Thyroid gland (tissue), 4 donors: ENCODE data around the gene IQGAP2.

Source experiments
- POLR2A ChIP-seq, 2 donors: fragments of 450-650 bp; IDR thresholded peaks; one replicate each; pipeline ENCODE4 v1.6.1; 2017; ENCODE audit warnings: antibody characterized with exemption in 2 of 2, mild to moderate bottlenecking in 2 of 2, moderate library complexity in 1 of 2
- TF ChIP-seq, protein P1 (sequence below), 6 experiments: fragments of 200-600 bp in 3 of 6; fragments of 450-650 bp in 3 of 6; sonication (generic) in 3 of 6; IDR thresholded peaks; one replicate each; pipeline ENCODE4 v1.5.1; 2016 to 2019; ENCODE audit warnings: antibody characterized with exemption in 6 of 6, mild to moderate bottlenecking in 2 of 6, inconsistent platforms in 1 of 6, moderate library complexity in 1 of 6

DNA sequence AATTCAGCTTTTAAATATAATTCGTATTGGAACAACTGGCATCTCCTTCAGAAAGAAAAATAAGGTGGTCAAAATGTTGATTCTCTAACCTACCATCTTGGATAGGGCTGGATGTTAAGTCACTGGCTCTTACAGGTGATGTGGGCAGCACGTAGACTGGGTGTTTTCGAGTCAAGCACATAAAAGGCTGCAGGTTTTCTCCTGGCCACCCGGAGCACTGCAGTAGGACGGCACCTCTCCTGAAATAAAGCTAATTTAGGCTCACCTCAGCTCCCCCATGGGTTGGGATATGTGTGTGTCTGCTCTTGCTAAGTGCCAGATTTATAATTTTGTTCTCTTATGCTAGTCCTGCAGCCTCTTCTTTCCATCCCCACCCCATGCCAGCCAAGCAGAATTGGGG, 80.3 kb downstream of the IQGAP2 start:
- TF ChIP-seq POLR2A (IDR thresholded peaks at IDR 0.05), result no peak
- TF ChIP-seq, protein P1, sequence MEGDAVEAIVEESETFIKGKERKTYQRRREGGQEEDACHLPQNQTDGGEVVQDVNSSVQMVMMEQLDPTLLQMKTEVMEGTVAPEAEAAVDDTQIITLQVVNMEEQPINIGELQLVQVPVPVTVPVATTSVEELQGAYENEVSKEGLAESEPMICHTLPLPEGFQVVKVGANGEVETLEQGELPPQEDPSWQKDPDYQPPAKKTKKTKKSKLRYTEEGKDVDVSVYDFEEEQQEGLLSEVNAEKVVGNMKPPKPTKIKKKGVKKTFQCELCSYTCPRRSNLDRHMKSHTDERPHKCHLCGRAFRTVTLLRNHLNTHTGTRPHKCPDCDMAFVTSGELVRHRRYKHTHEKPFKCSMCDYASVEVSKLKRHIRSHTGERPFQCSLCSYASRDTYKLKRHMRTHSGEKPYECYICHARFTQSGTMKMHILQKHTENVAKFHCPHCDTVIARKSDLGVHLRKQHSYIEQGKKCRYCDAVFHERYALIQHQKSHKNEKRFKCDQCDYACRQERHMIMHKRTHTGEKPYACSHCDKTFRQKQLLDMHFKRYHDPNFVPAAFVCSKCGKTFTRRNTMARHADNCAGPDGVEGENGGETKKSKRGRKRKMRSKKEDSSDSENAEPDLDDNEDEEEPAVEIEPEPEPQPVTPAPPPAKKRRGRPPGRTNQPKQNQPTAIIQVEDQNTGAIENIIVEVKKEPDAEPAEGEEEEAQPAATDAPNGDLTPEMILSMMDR (IDR thresholded peaks at IDR 0.05), result no peak
